ENCODE data around the gene GRID2. TPM values are rescaled to one million over a fixed set of nuclear protein-coding genes. Genes with fewer than 3 reads are reported as not detected.

The GRID2 gene
- total and polyA plus RNA-seq, 8 donors, result 0.39 TPM; not detected in 7

GRCh38 chr4:92516450-92516849, 212.7 kb downstream of the GRID2 start:
- Histone ChIP-seq H3K36me3 (no peaks in the 10 kb centered on the region), H3K4me3 (no peak overlapping the region), H3K27me3 (no peaks in the 10 kb centered on the region), H3K27ac (no peak overlapping the region), H3K9me3 (no peaks in the 10 kb centered on the region), H3K4me1 (no peaks in the 10 kb centered on the region)
- FAIRE-seq, result no peak
- 73 to 79% methylated on average over 6 of the region's 6 CpGs for WGBS, 2 donors
- DNase-seq, result no peak
- ATAC-seq, result no peak
- TF ChIP-seq CTCF (IDR thresholded peaks at IDR 0.05), result no peak
- intact Hi-C loops (cut with DNase I), result no loop called here

- 91 to 96% methylated on average over 3 of the region's 3 CpGs for WGBS, 2 donors
- H3K27me3 ChIP-seq, result no peaks in the 10 kb centered on the region
- FAIRE-seq (no peak), ATAC-seq (no peak), DNase-seq (no peak)
- no peak overlapping the region for H3K4me3 ChIP-seq
- TF ChIP-seq CTCF (IDR thresholded peaks at IDR 0.05), result no peak
- H3K36me3 ChIP-seq, result no peaks in the 10 kb centered on the region
- intact Hi-C loops (cut with DNase I), result no loop called here
- H3K27ac ChIP-seq, result no peak overlapping the region
- H3K4me1 ChIP-seq, result no peaks in the 10 kb centered on the region
- no peaks in the 10 kb centered on the region for H3K9me3 ChIP-seq
Observed at GRCh38 chr4:92519727-92520126, 216.0 kb downstream of the GRID2 start.

GRCh38 chr4:92520563-92520962, 216.8 kb downstream of the GRID2 start:
- WGBS, 2 donors, result 80 to 85% methylated on average over 2 of the region's 2 CpGs
- no peak overlapping the region for H3K4me3 ChIP-seq
- intact Hi-C loops (cut with DNase I), result no loop called here
- ATAC-seq (no peak), FAIRE-seq (no peak), DNase-seq (no peak)
- no peak for TF ChIP-seq CTCF (IDR thresholded peaks at IDR 0.05)
- no peaks in the 10 kb centered on the region for H3K4me1 ChIP-seq
- H3K9me3 ChIP-seq, result no peaks in the 10 kb centered on the region
- no peaks in the 10 kb centered on the region for H3K27me3 ChIP-seq
- no peak overlapping the region for H3K27ac ChIP-seq
- H3K36me3 ChIP-seq, result no peaks in the 10 kb centered on the region

- FAIRE-seq, result no peak
- 50 to 54% methylated on average over 2 of the region's 2 CpGs for WGBS, 2 donors
- Histone ChIP-seq H3K27me3 (no peaks in the 10 kb centered on the region), H3K27ac (no peak overlapping the region), H3K9me3 (no peaks in the 10 kb centered on the region), H3K4me3 (no peak overlapping the region), H3K36me3 (no peaks in the 10 kb centered on the region), H3K4me1 (no peaks in the 10 kb centered on the region)
- TF ChIP-seq CTCF (IDR thresholded peaks at IDR 0.05), result no peak
- intact Hi-C loops (cut with DNase I), result no loop called here
- ATAC-seq, result no peak
- DNase-seq, result no peak
Observed at GRCh38 chr4:92521941-92522340, 218.2 kb downstream of the GRID2 start.

- ATAC-seq (no peak), FAIRE-seq (no peak), DNase-seq (no peak)
- 30 to 41% methylated on average over 3 of the region's 3 CpGs for WGBS, 2 donors
- Histone ChIP-seq H3K27me3 (no peaks in the 10 kb centered on the region), H3K27ac (no peak overlapping the region), H3K4me1 (no peaks in the 10 kb centered on the region), H3K4me3 (no peak overlapping the region), H3K36me3 (no peaks in the 10 kb centered on the region), H3K9me3 (no peaks in the 10 kb centered on the region)
- TF ChIP-seq CTCF (IDR thresholded peaks at IDR 0.05), result no peak
- intact Hi-C loops (cut with DNase I), result no loop called here
Observed at GRCh38 chr4:92522356-92522755, 218.6 kb downstream of the GRID2 start.
